A549 (cell line): ENCODE measurements around the gene CERS6. TPM values are rescaled to one million over a fixed set of nuclear protein-coding genes. Genes with fewer than 3 reads are reported as not detected.

Experiments
- ATAC-seq, 2 experiments: fragments of 200-7000 bp in 1 of 2; fragments of >200 bp in 1 of 2; cut with Nextera tagmentation in 1 of 2; cut with Tn5 transposase in 1 of 2; 3 replicates each; pipeline versions ENCODE4 v1.8.0 to v1.9.1; 2018 to 2020; ENCODE audit warnings: mild to moderate bottlenecking in 1 of 2, moderate library complexity in 1 of 2
- CTCF ChIA-PET: fragments of 300-600 bp; sonication (Branson Sonifier 250); formaldehyde crosslinking; extraction: SDS; loops from one replicate; lab custom pipeline; 2021; ENCODE audit warnings: antibody characterized with exemption, inconsistent platforms; lab: Yijun Ruan, JAX
- POLR2A ChIA-PET: fragments of 350-600 bp; formaldehyde crosslinking; extraction: SDS; loops from one replicate; lab custom pipeline; 2021; ENCODE audit warnings: antibody characterized with exemption, inconsistent platforms; lab: Yijun Ruan, JAX
- DNase-seq, 2 experiments: peaks; one replicate each; pipeline versions ENCODE4 v3.0.0 to v3.0.0-alpha.2; 2011 to 2016; ENCODE audit warnings: low read depth in 1 of 2, low spot score in 1 of 2
- FAIRE-seq: peaks from 2 replicates; lab custom pipeline; 2011; peaks lifted over from hg19 to GRCh38; lab: Jason Lieb, UNC
- H3K27ac ChIP-seq, 2 experiments: fragments of >200 bp; sonication (Bioruptor Twin); formaldehyde crosslinking; 3 replicates each; pipeline ENCODE4 v1.5.1; 2016 to 2017
- H3K4me1 ChIP-seq: fragments of >200 bp; sonication (Bioruptor Twin); formaldehyde crosslinking; 3 replicates; pipeline ENCODE4 v1.6.1; 2016
- H3K4me2 ChIP-seq: fragments of >200 bp; sonication (Bioruptor Twin); formaldehyde crosslinking; 3 replicates; pipeline ENCODE4 v1.6.1; 2016
- H3K4me3 ChIP-seq: fragments of >200 bp; sonication (Bioruptor Twin); formaldehyde crosslinking; 3 replicates; pipeline ENCODE4 v1.5.1; 2016
- H3K9me3 ChIP-seq: fragments of >200 bp; sonication (Bioruptor Twin); formaldehyde crosslinking; 3 replicates; pipeline ENCODE4 v1.6.1; 2016
- BHLHE40 ChIP-seq: IDR thresholded peaks from 2 replicates; pipeline ENCODE4 v1.6.1; 2012; ENCODE audit warnings: low read depth, low read length, inconsistent platforms
- CEBPB ChIP-seq, 2 experiments: fragments of >200 bp in 1 of 2; sonication (Bioruptor Twin) in 1 of 2; formaldehyde crosslinking in 1 of 2; IDR thresholded peaks; 2 replicates each; pipeline ENCODE4 v1.6.1; 2012 to 2016
- CHD2 ChIP-seq: fragments of 150-350 bp; IDR thresholded peaks from 2 replicates; pipeline ENCODE4 v1.6.1; 2014; ENCODE audit warnings: low read length; ENCODE audit not compliant: partially characterized antibody
- CHD4 ChIP-seq: fragments of 200-600 bp; sonication (generic); IDR thresholded peaks from 2 replicates; pipeline ENCODE4 v1.6.1; 2016; ENCODE audit warnings: antibody characterized with exemption, mild to moderate bottlenecking, borderline replicate concordance
- CTCF ChIP-seq: fragments of >200 bp; sonication (Bioruptor Twin); formaldehyde crosslinking; IDR thresholded peaks from 3 replicates; pipeline ENCODE4 v1.5.1; 2016
- EHF ChIP-seq: fragments of 250-450 bp; sonication (Bioruptor Pico); IDR thresholded peaks from 2 replicates; pipeline ENCODE4 v1.5.0; 2020; ENCODE audit warnings: mild to moderate bottlenecking
- EP300 ChIP-seq, 2 experiments: fragments of >200 bp; sonication (Bioruptor Twin); formaldehyde crosslinking; IDR thresholded peaks; 2 replicates in 1 of 2; 3 replicates in 1 of 2; pipeline ENCODE4 v1.6.1; 2016 to 2017
- FOSB ChIP-seq: fragments of 250-450 bp; sonication (Bioruptor Pico); IDR thresholded peaks from 2 replicates; pipeline ENCODE4 v1.5.0; 2020; ENCODE audit warnings: mild to moderate bottlenecking, moderate library complexity
- FOXS1 ChIP-seq: fragments of 250-450 bp; sonication (Bioruptor Pico); IDR thresholded peaks from 2 replicates; pipeline ENCODE4 v1.5.0; 2020; ENCODE audit warnings: mild to moderate bottlenecking, moderate library complexity
- GATA3 ChIP-seq: IDR thresholded peaks from 2 replicates; pipeline ENCODE4 v1.6.1; 2012; ENCODE audit warnings: borderline replicate concordance
- HES2 ChIP-seq: fragments of >200 bp; sonication (Bioruptor Twin); formaldehyde crosslinking; IDR thresholded peaks from 2 replicates; pipeline ENCODE4 v1.6.1; 2016
- HOXA7 ChIP-seq: fragments of 250-450 bp; sonication (Bioruptor Pico); IDR thresholded peaks from 2 replicates; pipeline ENCODE4 v1.5.0; 2020; ENCODE audit warnings: mild to moderate bottlenecking, moderate library complexity
- KDM5A ChIP-seq: fragments of 200-600 bp; sonication (generic); IDR thresholded peaks from 2 replicates; pipeline ENCODE4 v1.6.1; 2016; ENCODE audit warnings: antibody characterized with exemption, mild to moderate bottlenecking
- MAX ChIP-seq: IDR thresholded peaks from 2 replicates; pipeline ENCODE4 v1.6.1; 2012
- MYC ChIP-seq: IDR thresholded peaks from 2 replicates; pipeline ENCODE4 v1.6.1; 2012; ENCODE audit warnings: mild to moderate bottlenecking, inconsistent platforms, low read length, improper control_type of control experiment, borderline replicate concordance
- PBX3 ChIP-seq: IDR thresholded peaks from 2 replicates; pipeline ENCODE4 v1.6.1; 2012
- PHF8 ChIP-seq: fragments of 200-600 bp; sonication (generic); IDR thresholded peaks from 2 replicates; pipeline ENCODE4 v1.6.1; 2016; ENCODE audit warnings: low read depth, mild to moderate bottlenecking, antibody characterized with exemption, moderate library complexity, borderline replicate concordance
- RAD21 ChIP-seq, 2 experiments: fragments of >200 bp in 1 of 2; sonication (Bioruptor Twin) in 1 of 2; formaldehyde crosslinking in 1 of 2; IDR thresholded peaks in 1 of 2; conservative IDR thresholded peaks in 1 of 2; 2 replicates in 1 of 2; 3 replicates in 1 of 2; pipeline ENCODE4 v1.6.1; 2012 to 2018; ENCODE audit warnings: inconsistent platforms in 1 of 2
- REST ChIP-seq: fragments of 200-600 bp; sonication (generic); IDR thresholded peaks from 2 replicates; pipeline ENCODE4 v1.6.1; 2016; ENCODE audit warnings: antibody characterized with exemption, mild to moderate bottlenecking, moderate library complexity
- RNF2 ChIP-seq: fragments of 200-600 bp; sonication (generic); IDR thresholded peaks from 2 replicates; pipeline ENCODE4 v1.6.1; 2016; ENCODE audit warnings: low read depth, mild to moderate bottlenecking, antibody characterized with exemption, moderate library complexity, borderline replicate concordance
- ZFP36 ChIP-seq: fragments of 450-650 bp; IDR thresholded peaks from 2 replicates; pipeline ENCODE4 v1.6.1; 2014; ENCODE audit warnings: borderline replicate concordance; ENCODE audit not compliant: partially characterized antibody
- ZSCAN20 ChIP-seq: fragments of 250-450 bp; sonication (Bioruptor Pico); IDR thresholded peaks from 2 replicates; pipeline ENCODE4 v1.8.0; 2022; ENCODE audit warnings: mild to moderate bottlenecking, moderate library complexity
- polyA plus RNA-seq, 4 experiments: library from polyadenylated mRNA; depleted of rRNA in 3 of 4; stranded (reverse); fragments of >200 nt; fragmentation: RNase III in 1 of 4; extraction: RNeasy Plus Mini Kit Qiagen cat#74134 plus additional on column Dnase treatment in 1 of 4; gene quantifications; 2 replicates in 3 of 4; 3 replicates in 1 of 4; pipeline ENCODE4 v1.2.3, GENCODE V29; 2011 to 2017

The CERS6 gene
- polyA plus RNA-seq, 2 of the 4 experiments (the other 2 are of a cell fraction), result 12.0 to 16.9 TPM

GRCh38 chr2:168528016-168528415 is 71.9 kb downstream of the CERS6 start:
- no peak for TF ChIP-seq FOXS1
- TF ChIP-seq EHF (CRISPR knock-in tag), result no peak
- no peak for TF ChIP-seq CHD4
- TF ChIP-seq RNF2, result no peak
- no peak for TF ChIP-seq REST
- TF ChIP-seq ZFP36, result no peak
- TF ChIP-seq RAD21 (conservative IDR thresholded peaks at IDR 0.05 in 1 of 2, IDR thresholded peaks at IDR 0.05 in 1 of 2), result no peak
- no peak for TF ChIP-seq PBX3
- no peak for TF ChIP-seq FOSB (CRISPR knock-in tag)
- TF ChIP-seq KDM5A, result no peak
- TF ChIP-seq HES2, result no peak
- no peak for TF ChIP-seq GATA3
- TF ChIP-seq CEBPB (IDR thresholded peaks at IDR 0.05), result no peak
- no peak for TF ChIP-seq MYC
- TF ChIP-seq, all 56 proteins: peak for 0
- Histone ChIP-seq H3K4me3 (no peak overlapping the region), H3K4me1 (peaks cover 42% of the 10 kb centered on the region; the same call in 2 of the 3 replicates), H3K4me2 (peak overlapping the region; percentile 36; the same call in 2 of the 3 replicates), H3K9me3 (no peaks in the 10 kb centered on the region), H3K27ac (peak overlapping the region; percentile 34 to 70; a peak in 3 of 6 replicates)
- ChIA-PET POLR2A (no interaction called here), CTCF (no interaction called here)
- DNase-seq (no peak), FAIRE-seq (no peak), ATAC-seq (no peak)

- Histone ChIP-seq H3K27ac (peak overlapping the region; percentile 34 to 70; a peak in 3 of 6 replicates), H3K4me2 (peak overlapping the region; percentile 36; the same call in 2 of the 3 replicates), H3K4me3 (no peak overlapping the region), H3K9me3 (no peaks in the 10 kb centered on the region), H3K4me1 (peaks cover 42% of the 10 kb centered on the region; the same call in 2 of the 3 replicates)
- ChIA-PET POLR2A (no interaction called here), CTCF (no interaction called here)
- ATAC-seq (peak in 1 of 2 experiments; percentile 44; a peak in 2 of 6 replicates), FAIRE-seq (no peak), DNase-seq (peak in 1 of 2 experiments; percentile 7)
- TF ChIP-seq CHD2 (no peak), RAD21 (conservative IDR thresholded peaks at IDR 0.05 in 1 of 2, IDR thresholded peaks at IDR 0.05 in 1 of 2) (no peak), GATA3 (no peak), EP300 (IDR thresholded peaks at IDR 0.05) (no peak), ZSCAN20 (CRISPR knock-in tag) (no peak), PHF8 (no peak), MAX (no peak), BHLHE40 (no peak), KDM5A (no peak), HOXA7 (CRISPR knock-in tag) (no peak), CTCF (no peak)
Measured at GRCh38 chr2:168528469-168528868, 72.4 kb downstream of the CERS6 start.
